ENCODE results near the gene C17orf113. TPM values are rescaled to one million over a fixed set of nuclear protein-coding genes. Genes with fewer than 3 reads are reported as not detected.

The C17orf113 gene
- total RNA-seq, 3 donors from 2014 or later (not counting 1 experiment from before 2014, with no cell fraction given): 0.25 to 0.28 (median 0.26) TPM

GRCh38 chr17:42000413-42001133, 49.8 kb downstream of the C17orf113 start:
- 94% methylated on average over 2 of the region's 3 CpGs for WGBS (ENCODE audit: insufficient coverage)
- Histone ChIP-seq H3K4me3 (ENCODE audit: low read length) (no peak overlapping the region), H3K36me3 (ENCODE audit: control insufficient read depth, insufficient read depth, low read length) (peaks cover 60% of the 10 kb centered on the region), H3K4me1 (ENCODE audit: control insufficient read depth, insufficient read depth, low read length) (no peaks in the 10 kb centered on the region), H3K9me3 (ENCODE audit: control insufficient read depth, insufficient read depth, low read length) (no peaks in the 10 kb centered on the region), H3K27ac (ENCODE audit: low read length) (no peak overlapping the region), H3K27me3 (ENCODE audit: control insufficient read depth, insufficient read depth, low read length) (no peaks in the 10 kb centered on the region)
- TF ChIP-seq CTCF (IDR thresholded peaks at IDR 0.05): no peak
- Mint-ChIP-seq H3K27ac (peak overlapping the region in 1 of 2 donors; percentile 40), H3K4me3 (no peak overlapping the region), H3K36me3 (peaks cover 14% of the 10 kb centered on the region), H3K9me3 (no peaks in the 10 kb centered on the region), H3K4me1 (peaks cover 35 to 36% of the 10 kb centered on the region in 2 donors), H3K27me3 (ENCODE audit: low read depth in 2 of 2) (no peaks in the 10 kb centered on the region)
- ATAC-seq: no peak
- intact Hi-C loops (cut with micrococcal nuclease): no loop called here
- DNase-seq: no peak

- Mint-ChIP-seq H3K4me3 (no peak overlapping the region), H3K36me3 (peaks cover 14% of the 10 kb centered on the region), H3K27me3 (ENCODE audit: low read depth in 2 of 2) (no peaks in the 10 kb centered on the region), H3K4me1 (peaks cover 17 to 18% of the 10 kb centered on the region in 2 donors), H3K27ac (no peak overlapping the region), H3K9me3 (no peaks in the 10 kb centered on the region)
- Histone ChIP-seq H3K4me1 (ENCODE audit: control insufficient read depth, insufficient read depth, low read length) (no peaks in the 10 kb centered on the region), H3K4me3 (ENCODE audit: low read length) (no peak overlapping the region), H3K36me3 (ENCODE audit: control insufficient read depth, insufficient read depth, low read length) (peaks cover 76% of the 10 kb centered on the region), H3K27me3 (ENCODE audit: control insufficient read depth, insufficient read depth, low read length) (no peaks in the 10 kb centered on the region), H3K27ac (ENCODE audit: low read length) (no peak overlapping the region), H3K9me3 (ENCODE audit: control insufficient read depth, insufficient read depth, low read length) (no peaks in the 10 kb centered on the region)
- DNase-seq (no peak), ATAC-seq (no peak)
- intact Hi-C loops (cut with micrococcal nuclease): no loop called here
- TF ChIP-seq CTCF (IDR thresholded peaks at IDR 0.05): no peak
- WGBS (ENCODE audit: insufficient coverage): 46% methylated on average over 2 of the region's 2 CpGs
Observed at GRCh38 chr17:41998497-41998896, 51.9 kb downstream of the C17orf113 start.

GRCh38 chr17:41996855-41997164, 53.6 kb downstream of the C17orf113 start:
- Mint-ChIP-seq H3K4me3 (no peak overlapping the region), H3K27ac (no peak overlapping the region), H3K27me3 (ENCODE audit: low read depth in 2 of 2) (no peaks in the 10 kb centered on the region), H3K4me1 (peaks cover 1 to 5% of the 10 kb centered on the region in 2 donors), H3K36me3 (peaks cover 14% of the 10 kb centered on the region), H3K9me3 (no peaks in the 10 kb centered on the region)
- no peaks in the 10 kb centered on the region for H3K9me3 ChIP-seq (ENCODE audit: control insufficient read depth, insufficient read depth, low read length)
- TF ChIP-seq CTCF (IDR thresholded peaks at IDR 0.05): no peak
- no peaks in the 10 kb centered on the region for H3K27me3 ChIP-seq (ENCODE audit: control insufficient read depth, insufficient read depth, low read length)
- no peaks in the 10 kb centered on the region for H3K4me1 ChIP-seq (ENCODE audit: control insufficient read depth, insufficient read depth, low read length)
- H3K4me3 ChIP-seq (ENCODE audit: low read length): no peak overlapping the region
- no peak for ATAC-seq
- no peak for DNase-seq
- WGBS (ENCODE audit: insufficient coverage): 95% methylated on average over 2 of the region's 2 CpGs
- H3K36me3 ChIP-seq (ENCODE audit: control insufficient read depth, insufficient read depth, low read length): peaks cover 77% of the 10 kb centered on the region
- no peak overlapping the region for H3K27ac ChIP-seq (ENCODE audit: low read length)
- intact Hi-C loops (cut with micrococcal nuclease): no loop called here

GRCh38 chr17:41992576-41992975, 57.8 kb downstream of the C17orf113 start:
- WGBS (ENCODE audit: insufficient coverage): 89% methylated on average over 3 of the region's 3 CpGs
- no peak overlapping the region for H3K4me3 Mint-ChIP-seq
- H3K36me3 Mint-ChIP-seq: peaks cover 33% of the 10 kb centered on the region
- no peaks in the 10 kb centered on the region for H3K9me3 Mint-ChIP-seq
- H3K27ac Mint-ChIP-seq: no peak overlapping the region
- Histone ChIP-seq H3K27ac (ENCODE audit: low read length) (no peak overlapping the region), H3K4me3 (ENCODE audit: low read length) (no peak overlapping the region), H3K9me3 (ENCODE audit: control insufficient read depth, insufficient read depth, low read length) (no peaks in the 10 kb centered on the region), H3K27me3 (ENCODE audit: control insufficient read depth, insufficient read depth, low read length) (no peaks in the 10 kb centered on the region), H3K36me3 (ENCODE audit: control insufficient read depth, insufficient read depth, low read length) (peaks cover 86% of the 10 kb centered on the region), H3K4me1 (ENCODE audit: control insufficient read depth, insufficient read depth, low read length) (no peaks in the 10 kb centered on the region)
- H3K4me1 Mint-ChIP-seq: no peaks in the 10 kb centered on the region
- no peak for ATAC-seq
- H3K27me3 Mint-ChIP-seq (ENCODE audit: low read depth in 2 of 2): no peaks in the 10 kb centered on the region
- no peak for DNase-seq
- no peak for TF ChIP-seq CTCF (IDR thresholded peaks at IDR 0.05)
- intact Hi-C loops (cut with micrococcal nuclease): no loop called here

Data from natural killer cell (primary cell).